ENCODE measurements around the gene TAF4B. TPM values are rescaled to one million over a fixed set of nuclear protein-coding genes. Genes with fewer than 3 reads are reported as not detected.

The TAF4B gene
- total and polyA plus RNA-seq, 10 of the 15 experiments (the other 5 are each of a cell fraction or from before 2014, with no cell fraction given), result 2.3 to 15.0 (median 12.2) TPM

GRCh38 chr18:26325771-26326170 is 99.5 kb downstream of the TAF4B start:
- SMC1A ChIA-PET (ENCODE audit: uncharacterized antibody, unreplicated experiment), result interaction anchor here (1.2 to 4.3 kb wide), 2 partner anchors 9 to 41 kb away, joined by 4 to 31 read pairs; no protein-coding TSS in a partner anchor
- no peak overlapping the region for H2AFZ ChIP-seq (ENCODE audit: control insufficient read depth, low read depth, low read length)
- peaks cover 2 to 8% of the 10 kb centered on the region in 2 experiments; a peak in 2 of 4 replicates for H3K36me3 ChIP-seq (ENCODE audit: control insufficient read depth in 2 of 2, insufficient read depth in 2 of 2, low read length in 1 of 2)
- no peak overlapping the region for H3K4me3 ChIP-seq
- H3K9me3 ChIP-seq (replicated peaks; ENCODE audit: control insufficient read depth, insufficient read depth, low read length), result no peaks in the 10 kb centered on the region
- DNase-seq (ENCODE audit: low read depth, low spot score) (no peak), FAIRE-seq (no peak), ATAC-seq (no peak)
- no peaks in the 10 kb centered on the region for H3K79me2 ChIP-seq (ENCODE audit: control insufficient read depth, insufficient read depth, low read length)
- POLR2A ChIA-PET, result no interaction called here
- in situ Hi-C loops (cut with MboI) (no loop called here), intact Hi-C loops (cut with micrococcal nuclease; ENCODE audit: unreplicated experiment) (no loop called here)
- 100% methylated on average over 2 of the region's 2 CpGs for WGBS (ENCODE audit: insufficient coverage, insufficient replicate concordance, low lambda C conversion rate, missing lambda C conversion rate)
- CTCF ChIA-PET, result interaction anchor here (4.3 kb wide), 1 partner anchor 19 kb away, joined by 20 read pairs; no protein-coding TSS in a partner anchor
- BruUV-seq (replicated peaks), result no TSS peak
- H3K27ac ChIP-seq (ENCODE audit: control insufficient read depth, insufficient read depth), result no peak overlapping the region
- no peak overlapping the region for H3K9ac ChIP-seq (ENCODE audit: control insufficient read depth, insufficient read depth, low read length)
- no peaks in the 10 kb centered on the region for H4K20me1 ChIP-seq (ENCODE audit: control insufficient read depth, insufficient read depth)
- no peaks in the 10 kb centered on the region for H3K4me1 ChIP-seq (ENCODE audit: control insufficient read depth, insufficient read depth, low read length)
- RAD21 ChIA-PET (ENCODE audit: unreplicated experiment), result no interaction called here
- H3K4me2 ChIP-seq (ENCODE audit: control insufficient read depth, insufficient read depth), result no peak overlapping the region
- no peaks in the 10 kb centered on the region for H3K27me3 ChIP-seq (replicated peaks in 1 of 2; ENCODE audit: control insufficient read depth in 2 of 2, insufficient read depth in 2 of 2, low read length in 1 of 2)
- no peak for TF ChIP-seq EGR1 (IDR thresholded peaks at IDR 0.05; ENCODE audit: borderline replicate concordance in 1 of 2, low read depth in 2 of 2, low read length in 2 of 2)
- no peak for TF ChIP-seq CTCF (IDR thresholded peaks at IDR 0.05 in 2 of 3, conservative IDR thresholded peaks at IDR 0.05 in 1 of 3; ENCODE audit: control insufficient read depth in 2 of 3, extremely low read depth in 1 of 3, insufficient read depth in 1 of 3, low read depth in 3 of 3, low read length in 3 of 3)
- TF ChIP-seq PKNOX1 (IDR thresholded peaks at IDR 0.05), result no peak
- no peak for TF ChIP-seq PAX8 (IDR thresholded peaks at IDR 0.05)
- no peak for TF ChIP-seq ATF7 (IDR thresholded peaks at IDR 0.05; ENCODE audit: low read depth)
- TF ChIP-seq CREB1 (IDR thresholded peaks at IDR 0.05; ENCODE audit: low read depth), result no peak
- no peak for TF ChIP-seq SMC3 (IDR thresholded peaks at IDR 0.05; ENCODE audit: borderline replicate concordance, low read length)
- no peak for TF ChIP-seq STAT1 (conservative IDR thresholded peaks at IDR 0.05)

Measured in GM12878 (cell line).